GM18951 (cell line): ENCODE measurements around the gene NTN4.
"Not testable (repeated sequence)": the region's sequence is repeated elsewhere in the genome, so short reads cannot be mapped to it uniquely, and the experiment has no call there.

Experiments
- POLR2A ChIP-seq: IDR thresholded peaks from 4 replicates; pipeline ENCODE4 v1.6.1; 2011; ENCODE audit warnings: mild to moderate bottlenecking; ENCODE audit not compliant: insufficient read length, insufficient read depth; ENCODE audit errors: extremely low read depth
- in situ Hi-C: fragments of 300-500 bp; cut with MboI; formaldehyde crosslinking; loops from one replicate; pipeline ENCODE4 v1.12.0; 2022; ENCODE audit warnings: low sequenced_read_pairs, mixed read lengths, inconsistent platforms; ENCODE audit not compliant: unreplicated experiment

NTN4 gene

GRCh38 chr12:95700316-95700785 is 90.2 kb downstream of the NTN4 start:
- in situ Hi-C loops = no loop called here
- no peak for TF ChIP-seq POLR2A

DNA sequence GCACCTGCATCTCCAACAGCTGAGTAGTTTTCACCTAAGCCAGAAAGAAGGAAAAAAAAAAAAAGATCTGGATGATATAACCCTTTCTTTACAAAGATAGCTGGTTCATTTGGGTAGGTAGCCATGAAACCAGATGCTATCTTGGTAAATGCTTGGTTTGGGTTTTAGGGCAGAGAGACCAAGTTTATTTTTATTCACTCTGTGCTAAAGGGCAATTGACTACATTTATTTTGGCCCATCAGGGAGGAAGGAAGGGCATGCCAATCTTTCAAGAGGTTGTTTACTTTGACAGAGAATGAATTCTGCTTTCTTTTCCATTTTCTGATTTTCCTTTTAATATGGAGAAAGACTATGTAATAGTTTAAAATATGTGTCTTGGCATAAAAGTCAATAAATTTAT is 91.0 kb downstream of the NTN4 start:
- TF ChIP-seq POLR2A = no peak
- in situ Hi-C loops = no loop called here

- TF ChIP-seq POLR2A = no peak
- in situ Hi-C loops = no loop called here
Observed at GRCh38 chr12:95694136-95694535, 96.4 kb downstream of the NTN4 start.

GRCh38 chr12:95693689-95694088 is 96.9 kb downstream of the NTN4 start:
- no peak for TF ChIP-seq POLR2A
- in situ Hi-C loops = no loop called here

DNA sequence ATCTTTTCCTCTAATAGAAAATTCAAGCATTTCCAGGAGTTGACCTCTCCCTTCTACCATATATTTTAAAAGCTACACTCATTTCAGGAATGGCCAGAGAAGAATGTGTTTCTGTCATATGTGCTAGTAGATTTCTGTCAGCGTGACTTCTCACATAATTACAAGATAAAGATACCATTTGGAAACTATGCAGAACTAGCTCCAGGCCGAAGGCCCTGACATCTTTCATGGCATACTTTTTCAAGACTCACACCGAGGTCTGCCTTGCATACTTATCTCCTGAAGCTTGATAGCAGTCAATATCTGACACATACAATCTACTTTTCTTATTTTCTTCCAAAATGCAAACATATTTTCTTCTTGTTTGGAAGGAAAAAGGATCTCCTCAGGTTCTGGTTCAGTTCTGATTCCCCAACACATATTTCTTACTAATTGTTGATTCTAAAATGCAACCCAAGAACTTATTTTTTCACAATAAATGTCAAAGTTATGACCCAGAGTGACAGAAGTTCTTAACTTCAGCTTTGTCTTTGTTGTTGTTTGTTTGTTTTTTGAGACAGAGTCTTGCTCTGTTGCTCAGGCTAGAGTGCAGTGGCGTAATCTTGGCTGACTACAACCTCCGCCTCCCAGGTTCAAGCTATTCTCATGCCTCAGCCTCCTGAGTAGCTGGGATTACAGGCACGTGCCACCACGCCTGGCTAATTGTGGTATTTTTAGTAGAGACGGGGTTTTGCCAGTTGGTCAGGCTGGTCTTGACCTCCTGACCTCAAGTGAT is 99.5 kb downstream of the NTN4 start:
- in situ Hi-C loops = no loop called here
- no peak for TF ChIP-seq POLR2A

GRCh38 chr12:95687937-95688336 is 102.6 kb downstream of the NTN4 start:
- TF ChIP-seq POLR2A = no peak
- in situ Hi-C loops = no loop called here

GRCh38 chr12:95683418-95683817 is 107.1 kb downstream of the NTN4 start:
- TF ChIP-seq POLR2A = no peak
- in situ Hi-C loops = no loop called here

DNA sequence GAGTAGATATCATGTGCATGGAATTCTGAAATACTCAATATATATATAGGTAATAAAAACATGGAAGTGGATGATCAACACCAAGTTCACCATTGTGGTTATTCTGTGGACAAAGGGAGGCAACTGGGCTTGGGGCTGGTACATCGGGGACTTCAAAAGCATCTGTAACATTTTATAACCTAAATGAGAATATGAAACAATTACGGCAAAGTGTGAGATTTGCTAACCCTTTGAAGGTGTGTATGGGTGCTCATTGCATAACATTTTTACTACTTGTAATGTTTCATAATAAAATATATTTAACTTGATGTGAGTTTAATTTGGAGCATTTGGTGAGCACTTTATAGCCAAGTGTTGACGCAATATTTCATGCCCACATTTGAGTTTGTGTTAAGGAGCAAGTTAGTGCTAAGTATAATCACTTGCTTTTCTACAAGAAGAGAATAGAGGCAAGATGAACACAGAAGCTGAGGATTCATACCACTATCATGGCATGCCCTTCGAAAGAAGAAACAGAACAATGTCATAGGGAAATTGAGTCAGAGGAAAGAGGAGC is 109.3 kb downstream of the NTN4 start:
- in situ Hi-C loops = no loop called here
- TF ChIP-seq POLR2A = no peak

- in situ Hi-C loops = no loop called here
- no peak for TF ChIP-seq POLR2A
Observed at GRCh38 chr12:95678684-95679083, 111.9 kb downstream of the NTN4 start.

DNA sequence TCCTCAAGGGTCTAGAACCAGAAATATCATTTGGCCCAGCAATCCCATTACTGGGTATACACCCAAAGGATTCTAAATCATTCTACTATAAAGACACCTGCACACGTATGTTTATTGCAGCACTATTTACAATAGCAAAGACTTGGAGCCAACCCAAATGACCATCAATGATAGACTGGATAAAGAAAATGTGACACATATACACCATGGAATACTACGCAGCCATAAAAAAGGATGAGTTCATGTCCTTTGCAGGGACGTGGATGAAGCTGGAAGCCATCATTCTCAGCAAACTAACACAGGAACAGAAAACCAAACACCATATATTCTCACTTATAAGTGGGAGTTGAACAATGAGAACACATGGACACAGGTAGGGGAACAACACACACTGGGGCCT is 112.8 kb downstream of the NTN4 start:
- in situ Hi-C loops = not testable (repeated sequence)

- in situ Hi-C loops = no loop called here
- TF ChIP-seq POLR2A = no peak
Observed at GRCh38 chr12:95674631-95675030, 115.9 kb downstream of the NTN4 start.

- in situ Hi-C loops = no loop called here
Observed at GRCh38 chr12:95674163-95674562, 116.4 kb downstream of the NTN4 start.

DNA sequence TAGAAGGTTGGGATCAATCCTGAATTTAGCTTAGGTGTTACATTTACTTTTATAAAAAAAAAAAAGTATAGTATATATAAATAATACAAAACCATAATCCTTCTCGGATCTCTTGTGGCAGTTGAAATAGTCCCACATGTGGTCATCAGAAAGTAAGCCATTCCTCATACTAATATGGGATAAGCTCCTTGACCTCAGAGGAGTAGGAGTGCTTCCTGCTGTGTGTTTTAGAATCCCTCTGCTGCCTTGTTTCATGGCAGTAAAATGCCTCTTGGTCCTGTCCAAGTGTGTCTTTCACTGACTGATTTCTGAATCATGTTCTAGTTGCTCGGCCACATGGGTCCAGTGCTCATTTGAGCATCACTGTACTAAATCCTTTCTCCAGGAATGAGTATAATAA is 117.0 kb downstream of the NTN4 start:
- in situ Hi-C loops = no loop called here
- no peak for TF ChIP-seq POLR2A

More at GRCh38 chr12:95674163-95674562, 116.4 kb downstream of the NTN4 start:
- no peak for TF ChIP-seq POLR2A

DNA sequence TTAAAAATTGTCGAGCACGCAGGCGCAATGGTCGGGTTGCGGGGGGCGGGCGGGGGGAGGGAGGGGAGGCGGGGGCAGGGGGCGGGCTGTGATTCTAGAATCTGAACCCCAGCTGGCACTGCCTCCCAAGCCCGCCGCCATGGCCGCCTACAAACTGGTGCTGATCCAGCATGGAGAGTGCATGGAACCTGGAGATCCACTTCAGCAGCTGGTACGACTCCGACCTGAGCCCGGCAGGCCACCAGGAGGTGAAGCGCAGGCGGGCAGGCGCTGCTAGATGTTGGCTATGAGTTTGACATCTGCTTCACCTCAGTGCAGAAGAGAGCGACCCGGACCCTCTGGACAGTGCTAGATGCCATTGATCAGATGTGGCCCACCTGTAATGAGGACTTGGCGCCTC is 118.4 kb downstream of the NTN4 start:
- TF ChIP-seq POLR2A = no peak
- in situ Hi-C loops = no loop called here

- in situ Hi-C loops = no loop called here
- TF ChIP-seq POLR2A = no peak
Observed at GRCh38 chr12:95671265-95671664, 119.3 kb downstream of the NTN4 start.

- TF ChIP-seq POLR2A = no peak
- in situ Hi-C loops = no loop called here
Observed at GRCh38 chr12:95663525-95663924, 127.0 kb downstream of the NTN4 start.
